ENCODE results near the gene ABTB2. TPM values are rescaled to one million over a fixed set of nuclear protein-coding genes. Genes with fewer than 3 reads are reported as not detected.

ABTB2 gene
- total RNA-seq, 6 donors from 2014 or later = 1.4 to 6.8 (median 4.7) TPM

GRCh38 chr11:34242037-34242625 is 115.7 kb downstream of the ABTB2 start:
- TF ChIP-seq EP300 (IDR thresholded peaks at IDR 0.05) = no peak
- no peak for TF ChIP-seq POLR2AphosphoS5 (IDR thresholded peaks at IDR 0.05)
- TF ChIP-seq, protein P1, sequence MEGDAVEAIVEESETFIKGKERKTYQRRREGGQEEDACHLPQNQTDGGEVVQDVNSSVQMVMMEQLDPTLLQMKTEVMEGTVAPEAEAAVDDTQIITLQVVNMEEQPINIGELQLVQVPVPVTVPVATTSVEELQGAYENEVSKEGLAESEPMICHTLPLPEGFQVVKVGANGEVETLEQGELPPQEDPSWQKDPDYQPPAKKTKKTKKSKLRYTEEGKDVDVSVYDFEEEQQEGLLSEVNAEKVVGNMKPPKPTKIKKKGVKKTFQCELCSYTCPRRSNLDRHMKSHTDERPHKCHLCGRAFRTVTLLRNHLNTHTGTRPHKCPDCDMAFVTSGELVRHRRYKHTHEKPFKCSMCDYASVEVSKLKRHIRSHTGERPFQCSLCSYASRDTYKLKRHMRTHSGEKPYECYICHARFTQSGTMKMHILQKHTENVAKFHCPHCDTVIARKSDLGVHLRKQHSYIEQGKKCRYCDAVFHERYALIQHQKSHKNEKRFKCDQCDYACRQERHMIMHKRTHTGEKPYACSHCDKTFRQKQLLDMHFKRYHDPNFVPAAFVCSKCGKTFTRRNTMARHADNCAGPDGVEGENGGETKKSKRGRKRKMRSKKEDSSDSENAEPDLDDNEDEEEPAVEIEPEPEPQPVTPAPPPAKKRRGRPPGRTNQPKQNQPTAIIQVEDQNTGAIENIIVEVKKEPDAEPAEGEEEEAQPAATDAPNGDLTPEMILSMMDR (IDR thresholded peaks at IDR 0.05) = no peak
- TF ChIP-seq POLR2A (IDR thresholded peaks at IDR 0.05) = no peak
- H3K9me3 ChIP-seq = no peaks in the 10 kb centered on the region
- WGBS, 2 donors = 89 to 94% methylated on average over 6 to 11 of the region's 11 CpGs
- DNase-seq = no peak
- H3K4me3 ChIP-seq = no peak overlapping the region
- peak overlapping the region in 1 of 4 donors; percentile 4 for H3K27ac ChIP-seq
- H3K4me1 ChIP-seq = peaks cover 5 to 17% (median 12%) of the 10 kb centered on the region in 4 donors
- no peaks in the 10 kb centered on the region for H3K36me3 ChIP-seq
- H3K27me3 ChIP-seq = no peaks in the 10 kb centered on the region
- ATAC-seq (ENCODE audit: low FRiP score in 2 of 2) = peak in 1 of 2 donors; percentile 84

GRCh38 chr11:34240150-34240494 is 117.7 kb downstream of the ABTB2 start:
- WGBS, 2 donors = 78 to 84% methylated on average over 8 of the region's 8 CpGs

DNA sequence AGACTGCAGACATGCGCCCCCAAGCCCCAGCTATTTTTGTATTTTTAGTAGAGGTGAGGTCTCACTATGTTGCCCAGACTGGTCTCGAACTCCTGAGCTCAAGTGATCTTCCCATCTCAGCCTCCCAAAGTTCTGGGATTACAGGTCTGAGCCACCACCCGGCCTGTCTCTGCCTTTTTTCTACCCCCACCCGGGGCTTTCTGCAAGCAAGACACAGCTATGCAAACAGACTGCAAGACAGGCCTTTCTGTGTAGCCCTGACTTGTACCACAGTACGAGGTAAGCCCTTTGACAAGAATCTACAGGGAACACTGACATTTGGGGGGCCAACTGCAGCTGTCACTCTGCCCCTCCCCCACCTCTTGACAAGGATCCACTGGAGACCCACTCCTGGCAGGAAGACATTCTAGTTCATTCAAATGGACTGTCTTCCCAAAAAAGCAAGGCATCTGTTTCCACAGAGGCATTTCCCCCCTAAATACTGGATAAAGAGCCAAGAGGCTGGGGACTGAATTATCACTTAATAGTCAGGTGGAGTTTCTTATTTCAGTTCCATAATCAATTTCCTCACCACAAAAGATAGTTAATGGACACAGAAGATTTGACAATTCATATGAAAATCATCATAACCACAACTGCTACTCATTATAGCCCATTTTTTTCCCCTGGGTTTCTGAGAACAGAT is 118.2 kb downstream of the ABTB2 start:
- peaks cover 5 to 17% (median 12%) of the 10 kb centered on the region in 4 donors for H3K4me1 ChIP-seq
- no peaks in the 10 kb centered on the region for H3K27me3 ChIP-seq
- no peak overlapping the region for H3K4me3 ChIP-seq
- TF ChIP-seq, protein P1 (IDR thresholded peaks at IDR 0.05) = no peak
- TF ChIP-seq POLR2A (IDR thresholded peaks at IDR 0.05) (no peak), EP300 (IDR thresholded peaks at IDR 0.05) (no peak), POLR2AphosphoS5 (IDR thresholded peaks at IDR 0.05) (no peak)
- no peaks in the 10 kb centered on the region for H3K36me3 ChIP-seq
- no peaks in the 10 kb centered on the region for H3K9me3 ChIP-seq
- 73 to 91% methylated on average over 5 of the region's 5 CpGs for WGBS, 2 donors
- no peak overlapping the region for H3K27ac ChIP-seq
- DNase-seq = no peak
- ATAC-seq (ENCODE audit: low FRiP score in 2 of 2) = no peak

More at GRCh38 chr11:34240150-34240494, 117.7 kb downstream of the ABTB2 start:
- ATAC-seq (ENCODE audit: low FRiP score in 2 of 2) (no peak), DNase-seq (no peak)
- H3K4me3 ChIP-seq = no peak overlapping the region
- no peaks in the 10 kb centered on the region for H3K36me3 ChIP-seq
- no peak for TF ChIP-seq POLR2A (IDR thresholded peaks at IDR 0.05)
- TF ChIP-seq, protein P1 (IDR thresholded peaks at IDR 0.05) = no peak
- H3K27ac ChIP-seq = no peak overlapping the region
- H3K4me1 ChIP-seq = peaks cover 5 to 17% (median 12%) of the 10 kb centered on the region in 4 donors
- H3K27me3 ChIP-seq = no peaks in the 10 kb centered on the region
- H3K9me3 ChIP-seq = no peaks in the 10 kb centered on the region

GRCh38 chr11:34238966-34239365 is 118.8 kb downstream of the ABTB2 start:
- no peaks in the 10 kb centered on the region for H3K36me3 ChIP-seq
- no peaks in the 10 kb centered on the region for H3K9me3 ChIP-seq
- WGBS, 2 donors = 69 to 85% methylated on average over 6 of the region's 6 CpGs
- H3K4me1 ChIP-seq = peaks cover 6 to 17% (median 10%) of the 10 kb centered on the region in 4 donors
- no peak overlapping the region for H3K27ac ChIP-seq
- TF ChIP-seq POLR2AphosphoS5 (IDR thresholded peaks at IDR 0.05) (no peak), POLR2A (IDR thresholded peaks at IDR 0.05) (no peak), EP300 (IDR thresholded peaks at IDR 0.05) (no peak)
- TF ChIP-seq, protein P1 (IDR thresholded peaks at IDR 0.05) = no peak
- ATAC-seq (ENCODE audit: low FRiP score in 2 of 2) = no peak
- no peak overlapping the region for H3K4me3 ChIP-seq
- no peaks in the 10 kb centered on the region for H3K27me3 ChIP-seq
- DNase-seq = no peak

Data from upper lobe of left lung (tissue), 6 donors.